PC-3 (cell line): Measurements from ENCODE around the gene PRKACA. TPM values are rescaled to one million over a fixed set of nuclear protein-coding genes. Genes with fewer than 3 reads are reported as not detected.

ENCODE experiments used
- ATAC-seq: fragments of 200-7000 bp; cut with Tn5 transposase; 2 replicates; pipeline ENCODE4 v1.9.1; 2020; ENCODE audit warnings: mild to moderate bottlenecking, moderate library complexity
- BruUV-seq: library from RNA; stranded (reverse); fragments of 400-500 nt; replicated peaks from 2 replicates; lab custom pipeline; 2021; lab: Mats Ljungman, UMichigan
- CTCF ChIA-PET: fragments of 300-600 bp; sonication (Branson Sonifier 250); formaldehyde crosslinking; loops from one replicate; lab custom pipeline; 2022; ENCODE audit warnings: antibody characterized with exemption; lab: Charles Lee
- POLR2A ChIA-PET: fragments of 300-600 bp; sonication (Branson Sonifier 250); formaldehyde crosslinking; loops from one replicate; lab custom pipeline; 2022; ENCODE audit warnings: antibody characterized with exemption; ENCODE audit not compliant: unreplicated experiment; lab: Charles Lee
- DNase-seq: peaks from one replicate; pipeline ENCODE4 v3.0.0-alpha.2; 2015
- H2AFZ ChIP-seq: fragments of 300-600 bp; sonication (generic); 2 replicates; pipeline ENCODE4 v1.6.0; 2016; ENCODE audit warnings: antibody characterized with exemption, low read length
- H3F3A ChIP-seq: fragments of 300-600 bp; sonication (generic); one replicate; pipeline ENCODE4 v1.6.0; 2017; ENCODE audit warnings: antibody characterized with exemption, low read length, control low read depth, mild to moderate bottlenecking; ENCODE audit not compliant: unreplicated experiment
- H3K27ac ChIP-seq: fragments of 300-600 bp; sonication (generic); 2 replicates; pipeline ENCODE4 v1.5.1; 2016; ENCODE audit warnings: mild to moderate bottlenecking, low read length
- H3K27me3 ChIP-seq: fragments of 300-600 bp; sonication (generic); 2 replicates; pipeline ENCODE4 v1.6.1; 2016; ENCODE audit warnings: low read length, mixed read lengths
- H3K36me3 ChIP-seq: fragments of 300-600 bp; sonication (generic); 2 replicates; pipeline ENCODE4 v1.6.1; 2016; ENCODE audit warnings: low read depth, mixed run types, low read length, mixed read lengths
- H3K4me1 ChIP-seq: fragments of 300-600 bp; sonication (generic); 2 replicates; pipeline ENCODE4 v1.5.1; 2016; ENCODE audit warnings: low read length; ENCODE audit not compliant: insufficient read depth
- H3K4me2 ChIP-seq: fragments of 300-600 bp; sonication (generic); 2 replicates; pipeline ENCODE4 v1.6.0; 2016; ENCODE audit warnings: low read length
- H3K4me3 ChIP-seq: fragments of 300-600 bp; sonication (generic); 2 replicates; pipeline ENCODE4 v1.5.1; 2016; ENCODE audit warnings: mild to moderate bottlenecking, low read length, mixed read lengths
- H3K79me2 ChIP-seq: fragments of 300-600 bp; sonication (generic); 2 replicates; pipeline ENCODE4 v1.6.1; 2017; ENCODE audit warnings: low read length, mixed read lengths
- H3K9ac ChIP-seq: fragments of 300-600 bp; sonication (generic); 2 replicates; pipeline ENCODE4 v1.6.0; 2016; ENCODE audit warnings: mild to moderate bottlenecking, low read length
- H3K9me2 ChIP-seq: fragments of 300-600 bp; sonication (generic); replicated peaks from 2 replicates; pipeline ENCODE4 v1.6.1; 2016; ENCODE audit warnings: mixed run types, low read length, mixed read lengths
- H3K9me3 ChIP-seq: fragments of 300-600 bp; sonication (generic); 2 replicates; pipeline ENCODE4 v1.6.1; 2016; ENCODE audit warnings: low read length, mixed read lengths
- H4K20me1 ChIP-seq: fragments of 300-600 bp; sonication (generic); 2 replicates; pipeline ENCODE4 v1.6.1; 2016; ENCODE audit warnings: low read length, mixed read lengths
- EZH2 ChIP-seq: fragments of 300-600 bp; sonication (generic); IDR thresholded peaks from one replicate; pipeline ENCODE4 v1.6.1; 2017; ENCODE audit warnings: antibody characterized with exemption, mild to moderate bottlenecking, low read length; ENCODE audit not compliant: unreplicated experiment
- EZH2phosphoT487 ChIP-seq: fragments of 300-600 bp; sonication (generic); IDR thresholded peaks from 2 replicates; pipeline ENCODE4 v1.6.1; 2018; ENCODE audit warnings: mild to moderate bottlenecking, antibody characterized with exemption, low read length, borderline replicate concordance
- intact Hi-C: fragments of 100-400 bp; cut with micrococcal nuclease; formaldehyde crosslinking; loops from 2 replicates; pipeline ENCODE4 v1.9.0; 2023
- total RNA-seq: library from RNA; depleted of rRNA; stranded (reverse); fragments of >200 nt; gene quantifications from 2 replicates; pipeline ENCODE4 v1.2.3, GENCODE V29; 2014
- TF ChIP-seq, protein P1 (sequence below): fragments of 300-600 bp; sonication (generic); conservative IDR thresholded peaks from 2 replicates; pipeline ENCODE4 v1.5.1; 2017; ENCODE audit warnings: antibody characterized with exemption, low read depth, mild to moderate bottlenecking, low read length

PRKACA gene
- total RNA-seq, 1 experiment from 2014 or later = 50.2 TPM

DNA sequence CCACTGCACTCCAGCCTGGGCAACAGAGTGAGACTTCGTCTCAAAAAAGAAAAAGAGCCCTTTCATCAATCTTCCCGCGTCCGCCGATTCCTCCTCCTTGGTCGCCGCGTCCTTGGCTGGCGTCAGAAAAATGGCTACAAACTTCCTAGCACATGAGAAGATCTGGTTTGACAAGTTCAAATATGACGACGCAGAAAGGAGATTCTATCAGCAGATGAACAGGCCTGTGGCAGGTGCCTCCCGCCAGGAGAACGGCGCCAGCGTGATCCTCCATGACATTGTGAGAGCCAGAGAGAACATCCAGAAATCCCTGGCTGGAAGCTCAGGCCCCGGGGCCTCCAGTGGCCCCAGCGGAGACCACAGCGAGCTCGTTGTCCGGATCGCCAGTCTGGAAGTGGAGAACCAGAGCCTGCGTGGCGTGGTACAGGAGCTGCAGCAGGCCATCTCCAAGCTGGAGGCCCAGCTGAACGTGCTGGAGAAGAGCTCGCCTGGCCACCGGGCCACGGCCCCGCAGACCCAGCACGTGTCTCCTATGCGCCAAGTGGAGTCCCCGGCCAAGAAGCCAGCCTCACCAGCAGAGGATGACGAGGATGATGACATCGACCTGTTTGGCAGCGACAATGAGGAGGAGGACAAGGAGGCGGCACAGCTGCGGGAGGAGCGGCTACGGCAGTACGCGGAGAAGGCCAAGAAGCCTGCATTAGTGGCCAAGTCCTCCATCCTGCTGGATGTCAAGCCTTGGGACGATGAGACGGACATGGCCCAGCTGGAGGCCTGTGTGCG, 47.1 kb downstream of the PRKACA start:
- Histone ChIP-seq H3K4me3 (no peak overlapping the region), H3K9me2 (no peaks in the 10 kb centered on the region), H3K9ac (no peak overlapping the region), H3K4me2 (no peak overlapping the region), H3F3A (no peaks in the 10 kb centered on the region), H3K4me1 (peaks cover 19% of the 10 kb centered on the region), H2AFZ (no peak overlapping the region), H4K20me1 (no peaks in the 10 kb centered on the region), H3K27ac (no peak overlapping the region), H3K36me3 (no peaks in the 10 kb centered on the region), H3K79me2 (peaks cover 9% of the 10 kb centered on the region; the same call in 1 of the 2 replicates), H3K9me3 (no peaks in the 10 kb centered on the region), H3K27me3 (no peaks in the 10 kb centered on the region)
- TF ChIP-seq EZH2phosphoT487 = no peak
- TF ChIP-seq, protein P1, sequence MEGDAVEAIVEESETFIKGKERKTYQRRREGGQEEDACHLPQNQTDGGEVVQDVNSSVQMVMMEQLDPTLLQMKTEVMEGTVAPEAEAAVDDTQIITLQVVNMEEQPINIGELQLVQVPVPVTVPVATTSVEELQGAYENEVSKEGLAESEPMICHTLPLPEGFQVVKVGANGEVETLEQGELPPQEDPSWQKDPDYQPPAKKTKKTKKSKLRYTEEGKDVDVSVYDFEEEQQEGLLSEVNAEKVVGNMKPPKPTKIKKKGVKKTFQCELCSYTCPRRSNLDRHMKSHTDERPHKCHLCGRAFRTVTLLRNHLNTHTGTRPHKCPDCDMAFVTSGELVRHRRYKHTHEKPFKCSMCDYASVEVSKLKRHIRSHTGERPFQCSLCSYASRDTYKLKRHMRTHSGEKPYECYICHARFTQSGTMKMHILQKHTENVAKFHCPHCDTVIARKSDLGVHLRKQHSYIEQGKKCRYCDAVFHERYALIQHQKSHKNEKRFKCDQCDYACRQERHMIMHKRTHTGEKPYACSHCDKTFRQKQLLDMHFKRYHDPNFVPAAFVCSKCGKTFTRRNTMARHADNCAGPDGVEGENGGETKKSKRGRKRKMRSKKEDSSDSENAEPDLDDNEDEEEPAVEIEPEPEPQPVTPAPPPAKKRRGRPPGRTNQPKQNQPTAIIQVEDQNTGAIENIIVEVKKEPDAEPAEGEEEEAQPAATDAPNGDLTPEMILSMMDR = no peak
- no peak for TF ChIP-seq EZH2
- DNase-seq (no peak), ATAC-seq (no peak)
- intact Hi-C loops = loop anchor here (5.0 to 10.0 kb wide), 2 partner anchors 108 to 286 kb away; no protein-coding TSS in a partner anchor
- ChIA-PET CTCF (interaction anchor here (1.8 kb wide), 1 partner anchor 11 kb away, joined by 13 read pairs; no protein-coding TSS in a partner anchor), POLR2A (no interaction called here)
- no TSS peak for BruUV-seq

DNA sequence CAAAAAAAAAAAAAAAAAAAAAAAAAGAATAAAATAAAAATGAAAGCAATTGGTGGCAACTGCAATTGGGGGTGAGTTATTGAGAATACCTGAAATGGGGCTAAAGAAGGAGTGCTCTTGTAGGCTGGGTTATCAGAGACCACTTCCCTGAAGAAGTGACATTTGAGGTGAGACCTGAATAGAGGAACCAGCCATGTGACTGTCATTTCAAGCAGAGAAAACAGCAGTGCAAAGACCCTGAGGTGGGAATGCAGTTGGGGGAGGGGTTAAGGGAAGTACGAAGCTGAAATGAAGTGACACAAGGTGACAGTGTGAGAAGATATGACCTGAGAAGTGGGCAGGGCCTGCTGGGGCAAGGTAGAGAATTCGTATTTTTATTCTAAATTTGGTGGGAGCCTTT, 51.4 kb downstream of the PRKACA start:
- no peaks in the 10 kb centered on the region for H4K20me1 ChIP-seq
- H3K36me3 ChIP-seq = no peaks in the 10 kb centered on the region
- no peaks in the 10 kb centered on the region for H3F3A ChIP-seq
- no peak overlapping the region for H3K4me3 ChIP-seq
- intact Hi-C loops = no loop called here
- H3K4me1 ChIP-seq = peaks cover 13% of the 10 kb centered on the region; the same call in 1 of the 2 replicates
- no peak overlapping the region for H2AFZ ChIP-seq
- no peaks in the 10 kb centered on the region for H3K27me3 ChIP-seq
- CTCF ChIA-PET = no interaction called here
- no peak overlapping the region for H3K4me2 ChIP-seq
- POLR2A ChIA-PET = no interaction called here
- H3K9ac ChIP-seq = no peak overlapping the region
- H3K79me2 ChIP-seq = no peaks in the 10 kb centered on the region
- DNase-seq = no peak
- ATAC-seq = no peak
- no peaks in the 10 kb centered on the region for H3K9me2 ChIP-seq
- H3K27ac ChIP-seq = no peak overlapping the region
- no TSS peak for BruUV-seq
- no peaks in the 10 kb centered on the region for H3K9me3 ChIP-seq
- TF ChIP-seq EZH2phosphoT487 = no peak
- TF ChIP-seq, protein P1 = no peak
- TF ChIP-seq EZH2 = no peak

DNA sequence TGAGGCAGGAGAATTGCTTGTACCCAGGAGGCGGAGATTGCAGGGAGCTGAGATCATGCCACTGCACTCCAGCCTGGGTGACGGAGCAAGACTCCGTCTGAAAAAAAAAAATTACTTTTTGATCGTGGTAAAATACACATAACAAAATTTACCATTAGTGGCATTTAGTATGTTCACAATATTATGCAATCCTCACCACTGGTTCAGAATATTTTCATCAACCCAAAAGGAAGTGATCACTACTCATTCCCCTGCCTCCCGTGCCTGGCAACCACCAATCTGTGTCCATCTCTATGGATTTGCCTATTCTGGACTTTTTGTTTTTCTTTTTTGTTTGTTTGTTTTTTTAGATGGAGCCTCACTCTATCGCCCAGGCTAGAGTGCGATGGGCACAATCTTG, 54.5 kb downstream of the PRKACA start:
- ChIA-PET CTCF (no interaction called here), POLR2A (no interaction called here)
- Histone ChIP-seq H3K4me3 (no peak overlapping the region), H4K20me1 (no peaks in the 10 kb centered on the region), H3K4me2 (no peak overlapping the region), H3K79me2 (no peaks in the 10 kb centered on the region), H3K9ac (no peak overlapping the region), H3K9me2 (no peaks in the 10 kb centered on the region), H3K36me3 (no peaks in the 10 kb centered on the region), H2AFZ (no peak overlapping the region), H3K27ac (no peak overlapping the region), H3F3A (no peaks in the 10 kb centered on the region), H3K4me1 (peaks cover 17% of the 10 kb centered on the region), H3K27me3 (no peaks in the 10 kb centered on the region), H3K9me3 (no peaks in the 10 kb centered on the region)
- ATAC-seq (no peak), DNase-seq (no peak)
- intact Hi-C loops = no loop called here
- TF ChIP-seq EZH2phosphoT487 (no peak), EZH2 (no peak)
- TF ChIP-seq, protein P1 = no peak
- BruUV-seq = no TSS peak
